ENCODE measurements around the gene RASA1. TPM values are rescaled to one million over a fixed set of nuclear protein-coding genes. Genes with fewer than 3 reads are reported as not detected.

The RASA1 gene
- total and polyA plus RNA-seq, 2 experiments from 2014 or later = 9.3 to 35.0 TPM

DNA sequence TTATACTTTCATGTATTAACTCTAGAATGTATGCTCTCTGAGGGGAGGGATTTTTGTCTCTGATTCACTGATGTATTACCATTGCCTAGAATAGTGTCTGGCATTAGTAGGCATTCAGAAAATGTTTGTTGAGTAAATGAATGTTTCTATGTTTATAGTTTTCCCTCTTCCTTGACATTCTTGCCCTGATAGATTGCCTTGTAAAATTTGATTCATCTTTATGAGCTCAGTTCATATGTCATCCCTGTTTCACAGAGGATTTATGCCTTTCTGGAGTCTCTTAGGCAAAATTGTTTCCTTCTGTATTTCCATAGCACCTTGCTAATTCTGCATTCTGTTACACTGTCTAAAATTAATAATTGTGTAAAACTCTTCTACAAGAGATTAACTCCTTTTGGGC, 72.3 kb downstream of the RASA1 start:
- H3K9me3 Mint-ChIP-seq = no peaks in the 10 kb centered on the region
- no peak overlapping the region for H3K4me2 ChIP-seq
- ATAC-seq = no peak

More for the DNA sequence above, 72.3 kb downstream of the RASA1 start:
- no peak for DNase-seq (ENCODE audit: low spot score)
- H2AFZ ChIP-seq = no peak overlapping the region
- TF ChIP-seq EZH2 (IDR thresholded peaks at IDR 0.05; ENCODE audit: low read depth, unreplicated experiment) (no peak), ZNF331 (CRISPR knock-in tag; IDR thresholded peaks at IDR 0.05; ENCODE audit: low read depth) (no peak), POLR2AphosphoS5 (IDR thresholded peaks at IDR 0.05; ENCODE audit: low read depth) (no peak), CREB1 (CRISPR knock-in tag; IDR thresholded peaks at IDR 0.05; ENCODE audit: low read depth) (no peak), ZNF114 (CRISPR knock-in tag; IDR thresholded peaks at IDR 0.05) (no peak), NANOG (IDR thresholded peaks at IDR 0.05; ENCODE audit: borderline replicate concordance) (no peak), STAT1 (IDR thresholded peaks at IDR 0.05; ENCODE audit: unreplicated experiment) (no peak), EZH2phosphoT487 (IDR thresholded peaks at IDR 0.05; ENCODE audit: unreplicated experiment) (no peak), JUNB (IDR thresholded peaks at IDR 0.05; ENCODE audit: unreplicated experiment) (no peak)
- TF ChIP-seq, protein P1, sequence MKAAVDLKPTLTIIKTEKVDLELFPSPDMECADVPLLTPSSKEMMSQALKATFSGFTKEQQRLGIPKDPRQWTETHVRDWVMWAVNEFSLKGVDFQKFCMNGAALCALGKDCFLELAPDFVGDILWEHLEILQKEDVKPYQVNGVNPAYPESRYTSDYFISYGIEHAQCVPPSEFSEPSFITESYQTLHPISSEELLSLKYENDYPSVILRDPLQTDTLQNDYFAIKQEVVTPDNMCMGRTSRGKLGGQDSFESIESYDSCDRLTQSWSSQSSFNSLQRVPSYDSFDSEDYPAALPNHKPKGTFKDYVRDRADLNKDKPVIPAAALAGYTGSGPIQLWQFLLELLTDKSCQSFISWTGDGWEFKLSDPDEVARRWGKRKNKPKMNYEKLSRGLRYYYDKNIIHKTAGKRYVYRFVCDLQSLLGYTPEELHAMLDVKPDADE (IDR thresholded peaks at IDR 0.05) = no peak
- TF ChIP-seq, protein P2, sequence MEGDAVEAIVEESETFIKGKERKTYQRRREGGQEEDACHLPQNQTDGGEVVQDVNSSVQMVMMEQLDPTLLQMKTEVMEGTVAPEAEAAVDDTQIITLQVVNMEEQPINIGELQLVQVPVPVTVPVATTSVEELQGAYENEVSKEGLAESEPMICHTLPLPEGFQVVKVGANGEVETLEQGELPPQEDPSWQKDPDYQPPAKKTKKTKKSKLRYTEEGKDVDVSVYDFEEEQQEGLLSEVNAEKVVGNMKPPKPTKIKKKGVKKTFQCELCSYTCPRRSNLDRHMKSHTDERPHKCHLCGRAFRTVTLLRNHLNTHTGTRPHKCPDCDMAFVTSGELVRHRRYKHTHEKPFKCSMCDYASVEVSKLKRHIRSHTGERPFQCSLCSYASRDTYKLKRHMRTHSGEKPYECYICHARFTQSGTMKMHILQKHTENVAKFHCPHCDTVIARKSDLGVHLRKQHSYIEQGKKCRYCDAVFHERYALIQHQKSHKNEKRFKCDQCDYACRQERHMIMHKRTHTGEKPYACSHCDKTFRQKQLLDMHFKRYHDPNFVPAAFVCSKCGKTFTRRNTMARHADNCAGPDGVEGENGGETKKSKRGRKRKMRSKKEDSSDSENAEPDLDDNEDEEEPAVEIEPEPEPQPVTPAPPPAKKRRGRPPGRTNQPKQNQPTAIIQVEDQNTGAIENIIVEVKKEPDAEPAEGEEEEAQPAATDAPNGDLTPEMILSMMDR (conservative IDR thresholded peaks at IDR 0.05; ENCODE audit: low read depth in 2 of 2) = no peak
- TF ChIP-seq, protein P3, sequence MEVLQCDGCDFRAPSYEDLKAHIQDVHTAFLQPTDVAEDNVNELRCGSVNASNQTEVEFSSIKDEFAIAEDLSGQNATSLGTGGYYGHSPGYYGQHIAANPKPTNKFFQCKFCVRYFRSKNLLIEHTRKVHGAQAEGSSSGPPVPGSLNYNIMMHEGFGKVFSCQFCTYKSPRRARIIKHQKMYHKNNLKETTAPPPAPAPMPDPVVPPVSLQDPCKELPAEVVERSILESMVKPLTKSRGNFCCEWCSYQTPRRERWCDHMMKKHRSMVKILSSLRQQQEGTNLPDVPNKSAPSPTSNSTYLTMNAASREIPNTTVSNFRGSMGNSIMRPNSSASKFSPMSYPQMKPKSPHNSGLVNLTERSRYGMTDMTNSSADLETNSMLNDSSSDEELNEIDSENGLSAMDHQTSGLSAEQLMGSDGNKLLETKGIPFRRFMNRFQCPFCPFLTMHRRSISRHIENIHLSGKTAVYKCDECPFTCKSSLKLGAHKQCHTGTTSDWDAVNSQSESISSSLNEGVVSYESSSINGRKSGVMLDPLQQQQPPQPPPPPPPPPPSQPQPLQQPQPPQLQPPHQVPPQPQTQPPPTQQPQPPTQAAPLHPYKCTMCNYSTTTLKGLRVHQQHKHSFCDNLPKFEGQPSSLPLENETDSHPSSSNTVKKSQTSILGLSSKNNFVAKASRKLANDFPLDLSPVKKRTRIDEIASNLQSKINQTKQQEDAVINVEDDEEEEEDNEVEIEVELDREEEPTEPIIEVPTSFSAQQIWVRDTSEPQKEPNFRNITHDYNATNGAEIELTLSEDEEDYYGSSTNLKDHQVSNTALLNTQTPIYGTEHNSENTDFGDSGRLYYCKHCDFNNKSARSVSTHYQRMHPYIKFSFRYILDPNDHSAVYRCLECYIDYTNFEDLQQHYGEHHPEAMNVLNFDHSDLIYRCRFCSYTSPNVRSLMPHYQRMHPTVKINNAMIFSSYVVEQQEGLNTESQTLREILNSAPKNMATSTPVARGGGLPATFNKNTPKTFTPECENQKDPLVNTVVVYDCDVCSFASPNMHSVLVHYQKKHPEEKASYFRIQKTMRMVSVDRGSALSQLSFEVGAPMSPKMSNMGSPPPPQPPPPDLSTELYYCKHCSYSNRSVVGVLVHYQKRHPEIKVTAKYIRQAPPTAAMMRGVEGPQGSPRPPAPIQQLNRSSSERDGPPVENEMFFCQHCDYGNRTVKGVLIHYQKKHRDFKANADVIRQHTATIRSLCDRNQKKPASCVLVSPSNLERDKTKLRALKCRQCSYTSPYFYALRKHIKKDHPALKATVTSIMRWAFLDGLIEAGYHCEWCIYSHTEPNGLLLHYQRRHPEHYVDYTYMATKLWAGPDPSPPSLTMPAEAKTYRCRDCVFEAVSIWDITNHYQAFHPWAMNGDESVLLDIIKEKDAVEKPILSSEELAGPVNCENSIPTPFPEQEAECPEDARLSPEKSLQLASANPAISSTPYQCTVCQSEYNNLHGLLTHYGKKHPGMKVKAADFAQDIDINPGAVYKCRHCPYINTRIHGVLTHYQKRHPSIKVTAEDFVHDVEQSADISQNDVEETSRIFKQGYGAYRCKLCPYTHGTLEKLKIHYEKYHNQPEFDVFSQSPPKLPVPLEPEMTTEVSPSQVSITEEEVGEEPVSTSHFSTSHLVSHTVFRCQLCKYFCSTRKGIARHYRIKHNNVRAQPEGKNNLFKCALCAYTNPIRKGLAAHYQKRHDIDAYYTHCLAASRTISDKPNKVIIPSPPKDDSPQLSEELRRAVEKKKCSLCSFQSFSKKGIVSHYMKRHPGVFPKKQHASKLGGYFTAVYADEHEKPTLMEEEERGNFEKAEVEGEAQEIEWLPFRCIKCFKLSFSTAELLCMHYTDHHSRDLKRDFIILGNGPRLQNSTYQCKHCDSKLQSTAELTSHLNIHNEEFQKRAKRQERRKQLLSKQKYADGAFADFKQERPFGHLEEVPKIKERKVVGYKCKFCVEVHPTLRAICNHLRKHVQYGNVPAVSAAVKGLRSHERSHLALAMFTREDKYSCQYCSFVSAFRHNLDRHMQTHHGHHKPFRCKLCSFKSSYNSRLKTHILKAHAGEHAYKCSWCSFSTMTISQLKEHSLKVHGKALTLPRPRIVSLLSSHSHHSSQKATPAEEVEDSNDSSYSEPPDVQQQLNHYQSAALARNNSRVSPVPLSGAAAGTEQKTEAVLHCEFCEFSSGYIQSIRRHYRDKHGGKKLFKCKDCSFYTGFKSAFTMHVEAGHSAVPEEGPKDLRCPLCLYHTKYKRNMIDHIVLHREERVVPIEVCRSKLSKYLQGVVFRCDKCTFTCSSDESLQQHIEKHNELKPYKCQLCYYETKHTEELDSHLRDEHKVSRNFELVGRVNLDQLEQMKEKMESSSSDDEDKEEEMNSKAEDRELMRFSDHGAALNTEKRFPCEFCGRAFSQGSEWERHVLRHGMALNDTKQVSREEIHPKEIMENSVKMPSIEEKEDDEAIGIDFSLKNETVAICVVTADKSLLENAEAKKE (CRISPR knock-in tag; IDR thresholded peaks at IDR 0.05) = no peak
- TF ChIP-seq, protein P4, sequence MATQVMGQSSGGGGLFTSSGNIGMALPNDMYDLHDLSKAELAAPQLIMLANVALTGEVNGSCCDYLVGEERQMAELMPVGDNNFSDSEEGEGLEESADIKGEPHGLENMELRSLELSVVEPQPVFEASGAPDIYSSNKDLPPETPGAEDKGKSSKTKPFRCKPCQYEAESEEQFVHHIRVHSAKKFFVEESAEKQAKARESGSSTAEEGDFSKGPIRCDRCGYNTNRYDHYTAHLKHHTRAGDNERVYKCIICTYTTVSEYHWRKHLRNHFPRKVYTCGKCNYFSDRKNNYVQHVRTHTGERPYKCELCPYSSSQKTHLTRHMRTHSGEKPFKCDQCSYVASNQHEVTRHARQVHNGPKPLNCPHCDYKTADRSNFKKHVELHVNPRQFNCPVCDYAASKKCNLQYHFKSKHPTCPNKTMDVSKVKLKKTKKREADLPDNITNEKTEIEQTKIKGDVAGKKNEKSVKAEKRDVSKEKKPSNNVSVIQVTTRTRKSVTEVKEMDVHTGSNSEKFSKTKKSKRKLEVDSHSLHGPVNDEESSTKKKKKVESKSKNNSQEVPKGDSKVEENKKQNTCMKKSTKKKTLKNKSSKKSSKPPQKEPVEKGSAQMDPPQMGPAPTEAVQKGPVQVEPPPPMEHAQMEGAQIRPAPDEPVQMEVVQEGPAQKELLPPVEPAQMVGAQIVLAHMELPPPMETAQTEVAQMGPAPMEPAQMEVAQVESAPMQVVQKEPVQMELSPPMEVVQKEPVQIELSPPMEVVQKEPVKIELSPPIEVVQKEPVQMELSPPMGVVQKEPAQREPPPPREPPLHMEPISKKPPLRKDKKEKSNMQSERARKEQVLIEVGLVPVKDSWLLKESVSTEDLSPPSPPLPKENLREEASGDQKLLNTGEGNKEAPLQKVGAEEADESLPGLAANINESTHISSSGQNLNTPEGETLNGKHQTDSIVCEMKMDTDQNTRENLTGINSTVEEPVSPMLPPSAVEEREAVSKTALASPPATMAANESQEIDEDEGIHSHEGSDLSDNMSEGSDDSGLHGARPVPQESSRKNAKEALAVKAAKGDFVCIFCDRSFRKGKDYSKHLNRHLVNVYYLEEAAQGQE (IDR thresholded peaks at IDR 0.05; ENCODE audit: unreplicated experiment) = no peak
- H3F3A ChIP-seq (replicated peaks; ENCODE audit: low read depth) = no peaks in the 10 kb centered on the region
- H3K27ac Mint-ChIP-seq = no peak overlapping the region
- no peaks in the 10 kb centered on the region for H3K36me3 ChIP-seq (ENCODE audit: insufficient read depth)
- no peak overlapping the region for H3K4me3 ChIP-seq
- no peaks in the 10 kb centered on the region for H3K4me1 ChIP-seq (ENCODE audit: insufficient read depth)
- no peaks in the 10 kb centered on the region for H4K20me1 ChIP-seq (replicated peaks; ENCODE audit: insufficient read depth)
- peaks cover 2% of the 10 kb centered on the region for H3K27me3 Mint-ChIP-seq (ENCODE audit: insufficient read depth, low read depth, poor library complexity)
- H3K27ac ChIP-seq (ENCODE audit: low read depth) = no peak overlapping the region
- peaks cover 32% of the 10 kb centered on the region for H3K36me3 Mint-ChIP-seq (ENCODE audit: low read depth)
- H3K9me2 ChIP-seq (ENCODE audit: insufficient read depth) = no peaks in the 10 kb centered on the region
- H3K27me3 ChIP-seq (ENCODE audit: insufficient read depth) = no peaks in the 10 kb centered on the region
- no peak overlapping the region for H3K4me3 Mint-ChIP-seq
- no peaks in the 10 kb centered on the region for H3K79me2 ChIP-seq (replicated peaks; ENCODE audit: insufficient read depth)
- H3K4me1 Mint-ChIP-seq = no peaks in the 10 kb centered on the region
